Measurements from ENCODE around the gene TUBG2.

The TUBG2 gene

GRCh38 chr17:42700586-42701289 is 41.7 kb downstream of the TUBG2 start:
- no peak for DNase-seq

- no peak for DNase-seq
Observed at GRCh38 chr17:42702446-42702845, 43.4 kb downstream of the TUBG2 start.

- no peak for DNase-seq
Observed at GRCh38 chr17:42704490-42704836, 45.4 kb downstream of the TUBG2 start.

GRCh38 chr17:42704837-42705494 is 45.9 kb downstream of the TUBG2 start:
- DNase-seq, result no peak

GRCh38 chr17:42706732-42707131 is 47.6 kb downstream of the TUBG2 start:
- DNase-seq, result no peak

- DNase-seq, result no peak
Observed at GRCh38 chr17:42708588-42708987, 49.5 kb downstream of the TUBG2 start.

GRCh38 chr17:42709561-42709960 is 50.5 kb downstream of the TUBG2 start:
- DNase-seq, result no peak
